ENCODE data around the gene DNAJC18.

Gene DNAJC18

GRCh38 chr5:139378101-139378825, 61.1 kb downstream of the DNAJC18 start:
- Histone ChIP-seq H3K9me3 (no peaks in the 10 kb centered on the region), H3K36me3 (no peaks in the 10 kb centered on the region; the same call in 1 of the 2 replicates), H3K27me3 (no peaks in the 10 kb centered on the region), H3K4me1 (peaks cover 6% of the 10 kb centered on the region), H3K4me3 (ENCODE audit: low read depth, low read length) (no peak overlapping the region)
- no peak for DNase-seq
- TF ChIP-seq, protein P1, sequence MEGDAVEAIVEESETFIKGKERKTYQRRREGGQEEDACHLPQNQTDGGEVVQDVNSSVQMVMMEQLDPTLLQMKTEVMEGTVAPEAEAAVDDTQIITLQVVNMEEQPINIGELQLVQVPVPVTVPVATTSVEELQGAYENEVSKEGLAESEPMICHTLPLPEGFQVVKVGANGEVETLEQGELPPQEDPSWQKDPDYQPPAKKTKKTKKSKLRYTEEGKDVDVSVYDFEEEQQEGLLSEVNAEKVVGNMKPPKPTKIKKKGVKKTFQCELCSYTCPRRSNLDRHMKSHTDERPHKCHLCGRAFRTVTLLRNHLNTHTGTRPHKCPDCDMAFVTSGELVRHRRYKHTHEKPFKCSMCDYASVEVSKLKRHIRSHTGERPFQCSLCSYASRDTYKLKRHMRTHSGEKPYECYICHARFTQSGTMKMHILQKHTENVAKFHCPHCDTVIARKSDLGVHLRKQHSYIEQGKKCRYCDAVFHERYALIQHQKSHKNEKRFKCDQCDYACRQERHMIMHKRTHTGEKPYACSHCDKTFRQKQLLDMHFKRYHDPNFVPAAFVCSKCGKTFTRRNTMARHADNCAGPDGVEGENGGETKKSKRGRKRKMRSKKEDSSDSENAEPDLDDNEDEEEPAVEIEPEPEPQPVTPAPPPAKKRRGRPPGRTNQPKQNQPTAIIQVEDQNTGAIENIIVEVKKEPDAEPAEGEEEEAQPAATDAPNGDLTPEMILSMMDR (IDR thresholded peaks at IDR 0.05; ENCODE audit: low read depth, low read length) = no peak

- Histone ChIP-seq H3K36me3 (peaks cover 6% of the 10 kb centered on the region), H3K27me3 (no peaks in the 10 kb centered on the region), H3K4me3 (ENCODE audit: low read depth, low read length) (no peak overlapping the region), H3K4me1 (no peaks in the 10 kb centered on the region), H3K9me3 (no peaks in the 10 kb centered on the region)
- TF ChIP-seq, protein P1 (IDR thresholded peaks at IDR 0.05; ENCODE audit: low read depth, low read length) = no peak
- DNase-seq = no peak
Observed at GRCh38 chr5:139377226-139377625, 62.1 kb downstream of the DNAJC18 start.

GRCh38 chr5:139376364-139376763, 63.0 kb downstream of the DNAJC18 start:
- Histone ChIP-seq H3K9me3 (no peaks in the 10 kb centered on the region), H3K36me3 (peaks cover 13% of the 10 kb centered on the region), H3K27me3 (no peaks in the 10 kb centered on the region), H3K4me3 (ENCODE audit: low read depth, low read length) (no peak overlapping the region), H3K4me1 (no peaks in the 10 kb centered on the region)
- TF ChIP-seq, protein P1 (IDR thresholded peaks at IDR 0.05; ENCODE audit: low read depth, low read length) = no peak
- DNase-seq = no peak

DNA sequence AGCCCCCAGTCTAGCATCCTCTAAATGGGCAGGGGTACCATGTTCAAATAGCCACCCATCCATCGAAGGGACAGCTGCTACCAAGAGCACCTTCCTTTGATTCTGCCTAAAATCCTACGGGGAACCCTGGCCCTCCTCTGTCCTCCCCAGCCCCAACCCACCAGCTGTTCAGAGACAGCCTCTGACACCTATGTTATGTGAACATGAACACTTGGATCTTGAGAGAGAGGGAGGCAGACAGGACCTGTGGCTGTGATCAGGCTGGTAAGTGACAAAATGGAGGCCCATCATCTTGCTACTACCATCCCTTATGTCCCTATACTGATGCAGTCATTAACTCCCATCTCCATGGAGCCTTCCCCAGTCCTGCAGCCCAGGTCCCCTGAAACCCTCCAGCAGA, 64.4 kb downstream of the DNAJC18 start:
- TF ChIP-seq, protein P1 (IDR thresholded peaks at IDR 0.05; ENCODE audit: low read depth, low read length) = 0 out of 2 replicates have a peak, but pooled peaks have one; percentile 3
- H3K4me1 ChIP-seq = no peaks in the 10 kb centered on the region
- H3K4me3 ChIP-seq (ENCODE audit: low read depth, low read length) = no peak overlapping the region
- H3K36me3 ChIP-seq = peaks cover 16% of the 10 kb centered on the region
- no peaks in the 10 kb centered on the region for H3K27me3 ChIP-seq
- H3K9me3 ChIP-seq = no peaks in the 10 kb centered on the region
- no peak for DNase-seq

GRCh38 chr5:139371482-139372435, 67.6 kb downstream of the DNAJC18 start:
- H3K36me3 ChIP-seq = peaks cover 35% of the 10 kb centered on the region
- no peaks in the 10 kb centered on the region for H3K9me3 ChIP-seq
- H3K4me1 ChIP-seq = no peaks in the 10 kb centered on the region
- TF ChIP-seq, protein P1 (IDR thresholded peaks at IDR 0.05; ENCODE audit: low read depth, low read length) = no peak
- H3K4me3 ChIP-seq (ENCODE audit: low read depth, low read length) = no peak overlapping the region
- DNase-seq = no peak
- no peaks in the 10 kb centered on the region for H3K27me3 ChIP-seq

All from BE2C (cell line).